Amygdala (tissue), 56 donors: Measurements from ENCODE around the gene FAM187B.

Experiments used
- DNase-seq, 56 donors: peaks; one replicate each; lab custom pipeline; 2025; lab: John Stamatoyannopoulos, UW

Gene FAM187B

GRCh38 chr19:35194012-35194984 is 34.2 kb downstream of the FAM187B start:
- DNase-seq = no peak

- no peak for DNase-seq
Measured at GRCh38 chr19:35184884-35185283, 43.7 kb downstream of the FAM187B start.

- DNase-seq = no peak
Measured at GRCh38 chr19:35184267-35184666, 44.3 kb downstream of the FAM187B start.

- DNase-seq = no peak
Measured at GRCh38 chr19:35181387-35181786, 47.2 kb downstream of the FAM187B start.

- no peak for DNase-seq
Measured at GRCh38 chr19:35179830-35180229, 48.7 kb downstream of the FAM187B start.

- DNase-seq = no peak
Measured at GRCh38 chr19:35178701-35179100, 49.8 kb downstream of the FAM187B start.

GRCh38 chr19:35177377-35178274 is 50.9 kb downstream of the FAM187B start:
- DNase-seq = no peak

GRCh38 chr19:35176181-35176570 is 52.4 kb downstream of the FAM187B start:
- DNase-seq = no peak
